ENCODE measurements around the gene SMIM44.

The SMIM44 gene

DNA sequence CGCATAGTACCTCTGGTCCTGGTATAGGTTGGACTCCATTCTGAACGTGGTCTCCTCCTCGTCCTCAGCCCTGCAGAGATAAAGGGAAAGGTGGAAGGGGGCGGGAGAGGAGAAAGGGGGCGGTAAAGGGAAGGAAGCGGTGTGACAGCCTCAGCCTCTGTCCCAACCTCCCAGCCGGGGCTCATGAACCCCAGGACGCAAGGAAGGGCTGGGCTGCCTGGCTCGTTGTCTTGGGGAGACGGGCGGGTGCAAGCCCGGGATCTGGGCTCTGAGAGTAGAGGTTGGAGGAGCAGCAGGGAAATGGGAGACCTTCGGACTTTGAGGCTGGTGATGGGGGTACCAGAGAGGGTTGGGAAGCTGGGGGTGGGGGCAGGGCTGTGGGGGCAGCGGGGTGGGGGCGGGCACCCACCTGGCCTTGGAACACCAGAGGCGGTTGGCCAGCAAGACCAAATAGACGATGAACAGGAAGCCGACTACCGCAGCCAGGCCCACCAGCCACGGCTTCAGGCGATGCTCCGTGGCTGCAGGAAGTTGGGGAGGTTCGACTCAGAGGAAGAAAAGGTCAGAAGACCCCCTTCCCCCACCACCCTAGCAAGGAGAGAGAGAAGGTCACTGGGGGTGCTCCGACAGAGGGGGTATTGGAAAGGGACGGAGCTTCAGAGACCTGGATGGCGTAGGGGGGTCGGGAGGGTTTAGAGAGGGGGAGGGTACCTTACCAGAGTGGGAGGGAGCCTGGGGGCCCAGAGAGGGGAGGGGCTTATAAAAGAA, 4.6 kb downstream of the SMIM44 start:
- DNase-seq (ENCODE audit: low read depth in 2 of 2, low spot score in 1 of 2), result no peak

DNA sequence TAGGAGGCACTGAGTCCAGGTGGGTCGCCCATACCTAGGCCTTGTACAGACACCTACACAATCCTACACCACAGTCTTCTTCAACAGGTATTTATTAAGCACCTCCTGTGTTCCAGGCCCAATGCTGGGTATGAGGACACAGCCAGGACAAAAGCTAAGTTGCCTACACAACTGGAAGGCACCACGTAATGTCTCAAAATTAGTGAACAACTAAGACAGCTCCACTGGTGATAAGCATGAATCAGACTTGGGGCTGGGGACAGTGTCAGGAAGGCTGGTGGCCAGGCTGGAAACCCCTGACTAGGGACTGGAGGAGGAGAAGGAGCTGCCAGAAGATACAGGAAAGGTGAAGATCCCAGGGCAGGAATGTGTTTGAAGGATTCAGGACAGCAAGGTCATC, 5.3 kb downstream of the SMIM44 start:
- DNase-seq (ENCODE audit: low read depth in 2 of 2, low spot score in 1 of 2), result no peak

DNA sequence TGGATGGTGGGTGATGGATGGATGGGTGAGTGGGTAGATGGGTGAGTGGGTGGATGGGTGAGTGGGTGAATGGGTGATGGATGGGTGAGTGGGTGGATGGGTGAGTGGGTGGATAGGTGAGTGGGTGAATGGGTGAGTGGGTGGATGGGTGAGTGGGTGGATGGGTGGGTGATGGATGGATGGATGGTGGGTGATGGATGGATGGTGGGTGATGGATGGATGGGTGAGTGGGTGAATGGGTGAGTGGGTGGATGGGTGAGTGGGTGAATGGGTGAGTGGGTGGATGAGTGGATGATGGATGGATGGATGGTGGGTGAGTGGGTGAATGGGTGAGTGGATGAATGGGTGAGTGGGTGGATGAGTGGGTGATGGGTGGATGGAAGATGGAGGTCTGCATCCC, 5.7 kb downstream of the SMIM44 start:
- no peak for DNase-seq (ENCODE audit: low read depth in 2 of 2, low spot score in 1 of 2)

DNA sequence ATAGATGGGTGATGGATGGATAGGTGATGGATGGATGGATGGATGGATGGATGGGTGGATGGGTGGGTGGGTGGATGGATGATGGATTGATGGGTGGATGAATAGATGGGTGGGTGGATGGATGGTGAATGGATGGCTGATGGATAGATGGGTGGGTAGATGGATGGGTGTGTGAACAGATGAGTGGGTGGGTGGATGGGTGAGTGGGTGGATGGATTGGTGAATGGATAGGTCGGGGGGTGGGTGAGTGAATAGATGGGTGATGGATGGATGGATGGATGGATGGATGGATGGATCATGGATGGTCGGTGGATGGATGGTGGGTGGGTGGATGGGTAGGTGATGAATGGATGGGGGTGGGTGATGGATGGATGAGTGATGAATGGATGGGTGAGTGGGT, 6.4 kb downstream of the SMIM44 start:
- no peak for DNase-seq (ENCODE audit: low read depth in 2 of 2, low spot score in 1 of 2)

DNA sequence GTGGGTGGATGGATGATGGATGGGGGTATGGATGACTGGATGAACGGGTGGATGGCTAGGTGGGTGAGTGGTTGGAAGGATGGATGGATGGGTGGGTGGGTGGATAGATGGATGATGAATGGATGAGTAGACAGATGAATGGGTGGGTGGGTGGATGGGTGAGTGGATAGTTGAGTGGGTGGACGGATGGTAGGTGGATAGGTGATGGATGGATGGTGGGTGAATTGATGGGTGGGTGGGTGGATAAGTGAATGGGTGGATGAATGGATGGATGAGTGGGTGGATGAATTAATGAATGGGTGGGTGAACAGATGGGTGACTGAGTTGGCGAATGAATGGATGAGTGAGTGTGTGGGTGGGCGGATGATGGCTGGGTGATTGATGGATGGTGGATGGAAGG, 7.8 kb downstream of the SMIM44 start:
- DNase-seq (ENCODE audit: low read depth in 2 of 2, low spot score in 1 of 2), result no peak

DNA sequence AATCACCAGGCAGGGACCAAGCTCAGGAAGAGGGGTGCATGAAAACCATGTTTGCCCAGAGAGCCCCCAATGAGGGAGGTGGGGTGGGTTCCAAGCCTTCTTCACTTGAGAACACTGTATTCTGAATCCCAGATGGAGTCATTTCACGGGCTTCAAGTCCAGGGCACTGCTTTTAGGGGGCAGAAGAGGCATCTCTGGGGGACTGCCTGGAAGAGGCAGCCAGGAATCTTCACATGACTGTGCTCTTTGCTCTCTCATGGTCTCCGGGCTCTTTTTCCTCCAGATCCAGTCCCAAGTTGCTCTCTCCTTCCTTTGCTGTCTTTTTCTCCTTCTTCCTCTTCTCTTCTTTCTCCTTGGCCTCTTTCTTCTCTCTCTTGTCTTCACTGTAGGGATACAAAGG, 8.6 kb downstream of the SMIM44 start:
- DNase-seq (ENCODE audit: low read depth in 2 of 2, low spot score in 1 of 2), result no peak

DNA sequence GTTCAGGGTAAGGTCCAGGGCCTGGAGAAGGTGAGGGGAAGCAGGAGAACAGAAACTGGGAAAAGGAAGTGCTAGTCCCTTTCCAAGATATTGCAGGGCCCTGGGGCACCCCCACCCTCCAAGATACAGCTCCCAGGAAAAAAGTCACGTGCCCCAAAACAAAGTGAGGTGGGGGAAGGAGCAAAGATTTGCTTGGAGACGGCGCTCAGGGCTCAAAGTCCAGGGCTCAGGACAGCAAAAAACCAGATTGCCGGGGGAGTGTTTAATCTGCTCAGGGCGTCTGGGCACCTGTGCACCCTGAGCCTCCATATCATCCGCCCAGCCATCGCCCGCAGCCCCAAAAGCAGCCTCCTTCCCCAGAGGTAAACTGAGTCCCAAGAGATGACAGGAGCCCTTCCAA, 9.2 kb downstream of the SMIM44 start:
- no peak for DNase-seq (ENCODE audit: low read depth in 2 of 2, low spot score in 1 of 2)

DNA sequence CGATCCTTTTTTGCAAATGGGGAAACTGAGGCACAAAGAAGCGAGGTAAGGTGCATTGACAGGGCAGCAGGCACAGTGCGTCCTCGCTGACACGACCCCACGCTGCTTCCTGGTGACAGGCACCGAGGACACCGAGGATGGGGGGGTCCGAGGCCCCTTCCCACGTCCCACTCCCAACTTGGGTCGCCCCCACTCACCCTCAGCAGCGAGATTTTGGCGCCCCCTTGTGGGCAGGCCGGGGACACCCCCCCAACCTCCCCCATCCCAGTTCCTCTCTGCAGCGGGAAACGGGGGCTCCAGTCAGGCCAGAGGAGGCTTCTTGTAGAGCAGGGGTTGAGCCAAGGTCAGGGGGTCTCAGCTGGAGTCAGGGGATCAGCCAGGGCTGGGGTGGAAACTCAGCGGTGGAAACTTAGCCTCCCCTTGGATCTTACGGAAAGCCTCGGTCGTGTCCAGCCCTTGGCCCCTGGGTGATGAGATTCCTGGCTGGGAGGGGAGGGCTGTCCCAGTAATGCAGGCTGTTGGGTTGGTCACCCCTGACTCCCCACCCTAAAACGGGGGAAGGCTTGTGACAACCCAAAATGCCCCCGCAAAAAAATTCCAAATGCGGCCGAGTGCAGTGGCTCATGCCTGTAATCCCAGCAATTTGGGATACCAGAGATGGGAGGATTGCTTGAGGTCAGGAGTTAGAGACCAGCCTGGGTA, 11.1 kb downstream of the SMIM44 start:
- no peak for DNase-seq (ENCODE audit: low read depth in 2 of 2, low spot score in 1 of 2)

DNA sequence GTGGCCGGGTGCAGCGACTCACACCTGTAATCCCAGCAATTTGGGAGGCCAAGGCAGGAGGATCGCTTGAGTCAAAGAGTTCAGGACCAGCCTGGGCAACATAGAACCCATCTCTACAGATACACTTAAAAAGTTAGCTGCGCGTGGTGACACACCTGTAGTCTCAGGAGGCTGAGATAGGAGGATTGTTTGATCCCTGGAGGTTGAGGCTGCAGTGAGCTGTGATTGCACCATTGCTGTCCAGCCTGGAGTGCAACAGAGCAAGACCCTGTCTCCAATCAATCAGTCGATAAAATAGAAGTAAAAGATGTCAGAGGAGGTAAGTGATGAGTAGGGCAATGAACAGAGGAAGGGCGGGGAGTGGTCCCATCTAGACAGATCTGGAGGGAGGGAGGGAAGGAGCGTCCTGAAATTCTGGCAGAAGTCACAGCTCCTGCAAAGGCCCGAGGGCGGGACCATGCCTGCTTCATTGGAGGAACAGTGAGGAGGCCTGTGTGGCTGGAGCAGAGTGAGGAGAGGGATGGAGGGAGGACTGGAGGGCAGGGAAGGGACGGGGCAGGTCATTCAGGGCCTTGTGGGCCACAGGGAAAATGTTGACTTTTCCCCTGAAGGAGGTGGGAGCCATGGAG, 12.6 kb downstream of the SMIM44 start:
- DNase-seq (ENCODE audit: low read depth in 2 of 2, low spot score in 1 of 2), result no peak

DNA sequence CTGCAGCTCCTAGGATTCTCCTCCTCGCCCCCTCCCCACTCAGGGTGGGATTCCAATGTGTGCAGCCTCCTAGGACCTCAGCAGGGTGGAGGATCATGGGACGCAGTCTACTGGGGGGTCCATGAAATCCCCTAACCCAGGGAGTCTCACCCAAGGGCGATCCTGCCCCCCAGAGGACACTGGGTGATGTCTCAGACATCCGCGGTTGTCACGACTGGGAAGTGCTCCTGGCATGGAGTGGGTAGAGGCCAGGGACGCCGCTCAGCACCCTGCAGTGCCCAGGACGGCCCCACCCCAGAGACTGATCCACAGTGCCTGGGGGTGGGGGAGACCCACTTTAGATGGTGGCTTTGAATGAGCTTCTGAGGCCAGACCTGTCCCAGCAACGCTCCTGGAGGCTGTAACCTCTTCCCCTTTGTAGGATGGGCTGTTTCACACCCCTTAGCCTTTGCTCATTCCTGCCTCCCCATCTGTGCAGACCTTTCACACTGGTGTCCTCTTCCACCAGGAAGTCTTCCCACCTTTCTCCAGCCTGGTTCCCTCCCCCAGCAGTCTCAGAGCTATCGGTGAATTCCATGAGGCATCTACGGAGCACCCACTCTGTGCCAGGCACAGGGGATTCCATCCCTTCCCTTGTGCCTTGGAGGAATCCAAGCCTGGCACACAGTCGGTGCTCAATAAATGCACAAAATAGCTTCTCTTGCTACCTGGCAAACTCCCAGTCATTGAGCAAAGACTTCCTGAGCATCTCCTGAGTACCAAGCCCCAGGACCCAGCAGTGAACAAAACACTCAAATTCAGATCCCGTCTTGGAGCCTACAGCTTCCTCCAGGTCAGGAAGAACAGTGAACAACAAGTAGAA, 13.4 kb downstream of the SMIM44 start:
- no peak for DNase-seq (ENCODE audit: low read depth in 2 of 2, low spot score in 1 of 2)

DNA sequence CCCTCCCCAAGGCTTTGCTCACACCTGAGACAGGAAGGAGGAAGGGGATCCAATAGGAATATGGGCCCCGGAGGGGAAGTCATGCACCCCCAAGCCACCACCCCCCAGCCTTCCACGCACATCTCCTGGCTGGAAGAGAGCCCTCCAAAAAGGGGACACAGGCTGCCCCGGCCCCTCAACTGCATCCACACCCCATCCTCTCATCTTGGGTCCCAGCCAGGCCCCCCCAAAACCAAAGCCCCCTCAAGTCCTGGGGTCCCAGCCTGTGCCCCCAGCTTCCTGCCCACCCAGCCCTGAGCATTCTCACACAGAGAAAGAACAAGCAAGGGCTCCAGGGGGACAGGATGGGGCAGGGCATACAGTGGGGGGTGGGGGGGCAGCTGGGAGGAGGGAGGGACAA, 15.0 kb downstream of the SMIM44 start:
- no peak for DNase-seq (ENCODE audit: low read depth in 2 of 2, low spot score in 1 of 2)

DNA sequence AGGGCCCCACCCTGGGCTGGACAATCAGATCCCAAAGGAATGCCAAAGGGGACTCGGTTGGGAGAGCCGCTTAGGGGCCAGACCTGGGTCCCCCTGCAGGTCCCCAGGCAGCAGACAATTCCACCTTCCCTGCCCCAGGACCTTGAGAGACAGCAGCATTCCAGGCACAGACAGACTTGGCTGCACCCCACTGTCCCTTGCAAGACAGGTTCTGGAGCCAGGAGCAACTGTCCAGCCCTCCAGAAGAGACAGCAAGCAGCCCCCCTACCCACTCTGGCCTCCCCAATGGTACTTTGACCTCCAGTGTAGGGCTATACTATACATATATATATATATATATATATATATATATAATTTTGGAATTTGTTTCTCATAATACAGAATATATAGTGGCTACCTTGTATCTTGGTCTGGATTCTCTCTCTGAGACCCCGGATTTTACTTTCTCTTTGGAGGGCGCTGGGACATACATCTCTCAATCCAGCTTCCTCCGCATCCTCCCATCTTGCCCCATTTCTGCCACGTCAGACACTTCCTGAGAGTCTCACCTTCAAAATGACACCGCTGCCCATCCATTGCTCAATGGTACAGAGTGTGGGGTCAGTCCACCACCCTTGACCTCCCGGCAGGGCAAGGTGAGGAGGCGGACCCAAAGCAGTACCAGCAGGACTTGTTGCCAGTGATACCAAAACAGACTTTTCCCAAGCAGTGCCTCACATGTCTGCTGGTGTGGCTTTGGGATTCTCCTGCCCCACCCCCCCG, 15.6 kb downstream of the SMIM44 start:
- no peak for DNase-seq (ENCODE audit: low read depth in 2 of 2, low spot score in 1 of 2)

DNA sequence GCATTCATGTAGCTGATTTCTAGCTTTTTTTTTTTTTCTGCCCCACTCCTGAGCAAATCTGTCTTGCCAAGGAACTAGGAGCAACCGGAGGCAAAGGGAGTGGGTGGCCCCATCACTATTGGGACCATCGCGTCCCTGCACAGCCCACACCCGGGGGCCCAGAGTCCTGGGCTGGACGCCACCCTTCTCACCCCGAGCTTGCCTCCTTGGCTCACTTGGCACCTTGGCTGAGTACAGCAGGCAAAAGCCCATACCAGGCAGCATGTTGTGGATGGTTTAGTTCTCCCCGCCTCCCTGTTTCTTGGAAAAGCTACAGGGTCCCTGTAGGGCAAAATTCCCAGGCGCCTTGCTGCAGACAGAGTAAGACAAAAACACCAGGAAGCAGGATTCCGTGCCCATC, 16.6 kb downstream of the SMIM44 start:
- no peak for DNase-seq (ENCODE audit: low read depth in 2 of 2, low spot score in 1 of 2)

DNA sequence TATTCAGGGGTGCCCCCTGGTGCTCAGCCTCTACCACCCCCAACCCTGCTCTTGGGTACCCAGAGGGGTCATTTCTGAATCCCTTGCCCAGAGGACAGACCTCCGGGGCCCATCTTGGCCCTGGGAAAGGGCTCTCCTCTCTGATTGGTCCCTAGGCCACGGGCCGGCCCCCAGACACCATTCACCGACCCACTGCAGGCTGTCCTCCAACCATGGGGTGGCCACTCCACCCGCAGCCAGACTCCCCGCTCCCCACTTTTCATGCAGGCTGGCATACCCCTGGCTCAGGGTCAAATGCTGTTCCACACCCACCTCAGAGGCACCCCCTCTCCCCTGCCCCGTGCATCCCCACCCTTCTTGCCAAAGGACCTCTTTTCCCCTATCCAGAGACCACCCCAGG, 17.7 kb downstream of the SMIM44 start:
- no peak for DNase-seq (ENCODE audit: low read depth in 2 of 2, low spot score in 1 of 2)

DNA sequence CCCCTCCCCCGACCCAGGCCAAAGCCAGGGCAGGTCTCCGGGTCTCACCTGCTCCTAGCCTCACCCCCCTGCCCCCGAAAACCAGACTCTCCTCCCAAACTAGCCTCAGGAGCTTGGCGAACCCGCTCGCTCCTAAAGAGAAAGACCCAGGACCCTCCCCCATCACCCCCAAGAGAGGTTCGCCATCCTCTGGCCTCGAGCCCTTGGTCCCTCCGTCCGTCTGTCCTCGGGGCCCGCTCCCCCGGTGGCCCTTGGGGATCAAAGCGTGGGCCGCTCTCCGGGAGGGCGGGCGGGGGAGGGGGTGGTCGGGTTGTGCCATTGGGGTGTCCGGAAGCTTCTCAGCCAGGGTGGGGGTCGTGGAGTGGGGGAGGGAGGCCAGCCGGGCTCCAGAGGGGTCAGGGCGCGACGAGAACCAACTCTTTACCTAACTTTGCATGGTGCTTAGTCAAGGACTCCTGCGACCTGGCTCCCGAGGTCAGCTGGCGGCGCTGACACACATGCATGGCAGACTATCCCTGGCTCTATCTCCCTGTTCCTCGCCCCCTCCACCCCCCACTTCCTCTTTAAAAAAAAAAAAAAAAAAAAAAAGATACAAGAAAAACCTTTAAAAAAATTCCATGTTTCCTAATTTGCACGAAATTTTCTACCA, 18.5 kb downstream of the SMIM44 start:
- no peak for DNase-seq (ENCODE audit: low read depth in 2 of 2, low spot score in 1 of 2)

DNA sequence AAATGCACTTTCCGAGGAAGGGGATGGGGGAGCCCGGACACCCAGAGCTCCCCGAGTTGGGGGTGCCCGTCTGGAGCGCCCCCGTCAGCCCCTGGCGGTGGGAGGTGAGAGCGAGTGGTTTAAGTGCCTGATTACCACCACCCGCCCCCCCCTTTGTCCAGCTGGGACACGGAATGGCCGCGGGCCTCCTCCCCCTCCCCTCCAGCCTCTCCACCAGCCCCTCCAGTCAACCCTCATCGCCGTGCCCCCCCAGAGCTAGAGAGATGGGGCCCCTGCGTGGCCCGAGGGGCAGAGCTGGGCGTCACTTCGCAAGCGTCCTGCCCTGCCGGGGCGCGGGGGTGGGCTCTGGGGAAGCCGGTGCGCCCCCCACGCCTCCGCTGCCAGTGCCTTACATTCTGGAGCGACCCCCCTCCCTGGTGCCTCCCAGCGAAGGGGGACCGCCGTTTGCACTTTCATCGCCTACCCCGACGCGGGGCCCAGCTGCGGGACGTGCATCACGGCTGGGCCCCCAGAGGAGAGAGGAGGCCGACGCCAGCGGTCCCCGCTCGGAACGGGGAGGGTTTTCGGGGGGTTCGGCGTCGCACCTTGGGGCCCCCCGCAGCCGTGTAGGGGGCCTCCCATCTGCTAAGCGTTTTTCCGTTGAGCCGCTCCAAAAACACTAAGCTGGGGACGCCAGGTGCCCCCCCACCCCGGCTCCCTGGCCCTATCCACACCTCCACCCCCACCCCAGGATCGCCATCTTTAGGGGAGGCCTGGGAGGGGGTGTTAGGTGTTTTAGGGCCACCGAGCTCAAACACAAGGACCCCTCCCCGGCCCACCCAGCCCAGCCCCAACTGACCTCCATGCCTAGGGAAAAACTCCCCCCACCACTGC, 19.3 kb downstream of the SMIM44 start:
- no peak for DNase-seq (ENCODE audit: low read depth in 2 of 2, low spot score in 1 of 2)

DNA sequence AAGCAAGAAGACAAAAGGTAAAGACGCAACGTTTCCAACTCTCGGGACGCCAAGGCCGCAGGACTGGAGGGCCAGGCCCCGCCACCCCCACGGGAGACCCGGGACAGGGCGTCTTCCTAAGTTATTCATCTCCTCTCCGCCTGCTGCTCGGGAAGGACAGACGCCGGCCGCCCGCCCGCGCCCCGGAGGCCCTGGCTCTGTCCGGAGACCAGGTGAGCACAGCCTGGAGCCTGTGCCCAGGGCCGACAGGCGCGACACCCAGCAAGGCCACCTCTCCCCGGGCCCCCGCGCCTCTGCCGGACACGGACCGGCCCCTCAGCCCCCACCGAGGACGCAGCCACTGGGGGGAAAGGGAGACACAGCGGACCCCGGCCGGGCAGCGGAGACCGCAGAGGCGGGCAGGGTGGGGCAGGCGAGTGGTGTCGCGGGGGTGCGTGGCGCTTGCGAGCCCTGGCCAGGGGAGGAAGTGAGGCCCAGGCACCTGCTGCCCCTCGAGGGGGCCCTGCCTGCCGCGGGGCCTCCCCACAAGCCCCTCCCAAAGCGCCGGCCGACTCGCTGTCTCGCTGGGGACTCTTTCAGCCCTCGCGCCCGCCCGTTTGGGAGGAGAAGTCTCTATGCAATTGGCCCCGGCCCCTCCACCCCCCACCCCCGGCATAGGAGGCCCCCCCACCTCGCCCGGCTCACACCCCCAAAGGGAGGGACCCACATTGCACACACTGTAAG, 20.1 kb downstream of the SMIM44 start:
- no peak for DNase-seq (ENCODE audit: low read depth in 2 of 2, low spot score in 1 of 2)

DNA sequence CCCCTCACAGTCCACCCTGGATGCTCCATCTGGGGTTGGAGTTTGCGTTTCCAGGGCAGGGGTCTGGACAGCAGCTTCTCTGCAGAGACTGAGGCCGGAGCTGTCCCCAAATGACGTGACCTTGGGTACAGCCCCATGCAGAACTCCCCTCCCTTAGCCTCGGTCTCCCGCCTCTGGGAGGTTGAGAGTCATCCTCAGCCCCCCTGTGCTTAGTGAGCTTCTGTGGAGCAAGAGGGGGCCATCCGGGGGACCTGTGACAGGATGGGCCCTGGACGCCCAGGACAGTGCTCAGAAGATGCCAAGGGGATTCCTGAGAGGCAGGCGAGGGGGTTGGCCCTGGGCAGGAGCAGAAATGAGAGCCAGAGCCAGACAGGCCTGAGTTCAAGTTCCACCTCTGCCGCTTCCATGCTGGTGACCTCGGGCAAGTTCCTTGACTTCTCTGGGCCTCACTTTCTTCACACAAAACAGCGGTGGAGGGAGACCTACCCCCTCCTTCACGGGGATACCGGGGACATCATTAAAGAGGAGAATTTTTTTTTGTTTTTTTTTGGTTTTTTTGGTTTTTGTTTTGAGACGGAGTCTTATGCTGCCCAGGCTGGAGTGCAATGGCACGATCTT, 23.2 kb downstream of the SMIM44 start:
- no peak for DNase-seq (ENCODE audit: low read depth in 2 of 2, low spot score in 1 of 2)
